ENCODE measurements around the gene RNF207.

GRCh38 chr1:6191968-6192367 lies 14.0 kb upstream of the RNF207 start:
- TF ChIP-seq CTCF (conservative IDR thresholded peaks at IDR 0.05; ENCODE audit: low read depth, low read length) (no peak), EZH2 (IDR thresholded peaks at IDR 0.05; ENCODE audit: borderline replicate concordance, low read depth, low read length, poor library complexity, severe bottlenecking) (no peak)
